Measurements from ENCODE around the gene TNK2. TPM values are rescaled to one million over a fixed set of nuclear protein-coding genes. Genes with fewer than 3 reads are reported as not detected.
"Not testable (repeated sequence)": the region's sequence is repeated elsewhere in the genome, so short reads cannot be mapped to it uniquely, and the experiment has no call there.

Gene TNK2
- total RNA-seq, 4 donors from 2014 or later: 6.1 to 81.2 (median 24.4) TPM

GRCh38 chr3:195921334-195921791 is 13.0 kb upstream of the TNK2 start:
- Histone ChIP-seq H3K27me3 (no peaks in the 10 kb centered on the region), H3K4me1 (no peaks in the 10 kb centered on the region), H3K4me3 (no peak overlapping the region), H3K27ac (no peak overlapping the region), H3K9me3 (no peaks in the 10 kb centered on the region), H3K36me3 (no peaks in the 10 kb centered on the region)
- DNase-seq: no peak
- TF ChIP-seq POLR2A (IDR thresholded peaks at IDR 0.05): no peak
- TF ChIP-seq, protein P1, sequence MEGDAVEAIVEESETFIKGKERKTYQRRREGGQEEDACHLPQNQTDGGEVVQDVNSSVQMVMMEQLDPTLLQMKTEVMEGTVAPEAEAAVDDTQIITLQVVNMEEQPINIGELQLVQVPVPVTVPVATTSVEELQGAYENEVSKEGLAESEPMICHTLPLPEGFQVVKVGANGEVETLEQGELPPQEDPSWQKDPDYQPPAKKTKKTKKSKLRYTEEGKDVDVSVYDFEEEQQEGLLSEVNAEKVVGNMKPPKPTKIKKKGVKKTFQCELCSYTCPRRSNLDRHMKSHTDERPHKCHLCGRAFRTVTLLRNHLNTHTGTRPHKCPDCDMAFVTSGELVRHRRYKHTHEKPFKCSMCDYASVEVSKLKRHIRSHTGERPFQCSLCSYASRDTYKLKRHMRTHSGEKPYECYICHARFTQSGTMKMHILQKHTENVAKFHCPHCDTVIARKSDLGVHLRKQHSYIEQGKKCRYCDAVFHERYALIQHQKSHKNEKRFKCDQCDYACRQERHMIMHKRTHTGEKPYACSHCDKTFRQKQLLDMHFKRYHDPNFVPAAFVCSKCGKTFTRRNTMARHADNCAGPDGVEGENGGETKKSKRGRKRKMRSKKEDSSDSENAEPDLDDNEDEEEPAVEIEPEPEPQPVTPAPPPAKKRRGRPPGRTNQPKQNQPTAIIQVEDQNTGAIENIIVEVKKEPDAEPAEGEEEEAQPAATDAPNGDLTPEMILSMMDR (IDR thresholded peaks at IDR 0.05): no peak
- intact Hi-C loops (cut with DNase I; ENCODE audit: low total_unique reads): no loop called here

GRCh38 chr3:195918176-195918575 is 9.8 kb upstream of the TNK2 start:
- no peak overlapping the region for H3K27ac ChIP-seq
- intact Hi-C loops (cut with DNase I; ENCODE audit: low total_unique reads): no loop called here
- DNase-seq: no peak
- no peaks in the 10 kb centered on the region for H3K9me3 ChIP-seq
- no peak overlapping the region for H3K4me3 ChIP-seq
- TF ChIP-seq POLR2A (IDR thresholded peaks at IDR 0.05): no peak
- TF ChIP-seq, protein P1 (IDR thresholded peaks at IDR 0.05): no peak
- no peaks in the 10 kb centered on the region for H3K4me1 ChIP-seq
- no peaks in the 10 kb centered on the region for H3K36me3 ChIP-seq
- no peaks in the 10 kb centered on the region for H3K27me3 ChIP-seq

GRCh38 chr3:195916991-195917390 is 8.6 kb upstream of the TNK2 start:
- Histone ChIP-seq H3K27ac (no peak overlapping the region), H3K4me3 (no peak overlapping the region), H3K9me3 (no peaks in the 10 kb centered on the region), H3K36me3 (no peaks in the 10 kb centered on the region), H3K27me3 (no peaks in the 10 kb centered on the region), H3K4me1 (no peaks in the 10 kb centered on the region)
- TF ChIP-seq, protein P1 (IDR thresholded peaks at IDR 0.05): no peak
- no peak for DNase-seq
- intact Hi-C loops (cut with DNase I; ENCODE audit: low total_unique reads): no loop called here

GRCh38 chr3:195916291-195916690 is 7.9 kb upstream of the TNK2 start:
- DNase-seq: no peak
- H3K27me3 ChIP-seq: no peaks in the 10 kb centered on the region
- no peak overlapping the region for H3K27ac ChIP-seq
- no peaks in the 10 kb centered on the region for H3K36me3 ChIP-seq
- TF ChIP-seq POLR2A (IDR thresholded peaks at IDR 0.05): no peak
- TF ChIP-seq, protein P1 (IDR thresholded peaks at IDR 0.05): no peak
- no peaks in the 10 kb centered on the region for H3K9me3 ChIP-seq
- no peak overlapping the region for H3K4me3 ChIP-seq
- H3K4me1 ChIP-seq: no peaks in the 10 kb centered on the region
- intact Hi-C loops (cut with DNase I; ENCODE audit: low total_unique reads): no loop called here

DNA sequence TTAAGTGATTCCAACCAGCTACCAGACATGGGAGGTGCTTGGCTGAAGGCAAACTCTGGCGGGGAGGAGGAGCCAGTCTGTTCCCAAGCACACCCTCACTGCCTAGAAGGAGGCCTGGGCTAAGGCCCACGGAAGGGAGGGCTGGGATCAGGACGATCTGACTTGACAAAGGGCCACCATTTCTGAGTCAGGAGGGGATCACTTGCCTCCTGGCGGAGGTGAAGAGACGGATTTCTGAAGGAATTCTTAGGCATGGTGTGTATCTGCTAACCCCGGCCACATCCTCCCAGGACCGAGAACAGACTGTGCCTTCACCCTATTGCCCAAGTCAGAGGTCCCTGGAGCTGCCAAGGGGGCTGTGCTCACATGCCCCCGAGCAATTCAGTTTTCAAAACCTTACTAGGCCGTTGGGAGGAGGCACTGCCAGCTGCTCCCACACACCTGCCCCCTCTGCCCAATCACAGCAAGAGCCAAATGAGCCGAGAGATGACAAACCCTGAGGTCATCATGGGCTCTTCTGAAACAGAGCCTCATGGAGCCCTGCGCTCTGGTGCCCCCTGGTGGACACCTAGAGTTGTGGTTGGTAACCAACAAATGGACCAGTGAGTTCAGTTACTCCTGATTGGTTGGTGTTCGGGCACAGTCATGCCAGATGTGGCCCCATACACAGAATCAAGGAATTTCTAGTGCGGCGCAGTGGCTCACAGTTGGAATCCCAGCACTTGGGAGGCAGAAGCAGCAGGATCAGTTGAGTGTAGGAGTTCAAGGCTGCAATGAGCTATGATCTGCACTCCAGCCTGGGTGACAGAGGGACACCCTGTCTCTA is 6.5 kb upstream of the TNK2 start:
- H3K4me1 ChIP-seq: peaks cover 0 to 4% of the 10 kb centered on the region in 2 donors
- peak; percentile 89 to 96 for DNase-seq
- H3K27me3 ChIP-seq: no peaks in the 10 kb centered on the region
- intact Hi-C loops (cut with DNase I; ENCODE audit: low total_unique reads): loop anchor here (2.0 kb wide), 1 partner anchor 52 kb away; no protein-coding TSS in a partner anchor
- peak in 1 of 2 donors; percentile 32 for TF ChIP-seq POLR2A (IDR thresholded peaks at IDR 0.05)
- TF ChIP-seq, protein P1 (IDR thresholded peaks at IDR 0.05): peak; percentile 89 to 97 (median 95)
- peak overlapping the region; percentile 83 to 94 for H3K27ac ChIP-seq
- H3K4me3 ChIP-seq: no peak overlapping the region
- no peaks in the 10 kb centered on the region for H3K36me3 ChIP-seq
- H3K9me3 ChIP-seq: no peaks in the 10 kb centered on the region

DNA sequence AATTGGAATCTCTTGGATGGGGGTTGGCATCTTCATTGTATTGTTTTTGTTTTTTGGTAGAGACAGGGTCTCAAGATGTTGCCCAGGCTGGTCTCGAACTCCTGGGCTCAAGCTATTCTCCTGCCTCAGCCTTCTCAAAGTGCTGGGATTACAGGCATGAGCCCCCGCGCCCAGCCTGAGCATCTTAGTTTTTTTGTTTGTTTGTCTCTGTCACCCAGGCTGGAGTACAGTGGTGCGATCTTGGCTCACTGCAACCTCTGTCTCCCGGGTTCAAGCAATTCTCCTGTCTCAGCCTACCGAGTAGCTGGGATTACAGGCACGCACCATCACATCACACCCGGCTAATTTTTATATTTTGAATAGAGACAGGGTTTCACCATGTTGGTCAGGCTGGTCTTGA is 5.8 kb upstream of the TNK2 start:
- H3K36me3 ChIP-seq, H3K4me3 ChIP-seq, DNase-seq, H3K27me3 ChIP-seq, H3K4me1 ChIP-seq, H3K9me3 ChIP-seq: not testable (repeated sequence)
- intact Hi-C loops (cut with DNase I; ENCODE audit: low total_unique reads): loop anchor here (2.0 kb wide), 1 partner anchor 51 kb away; no protein-coding TSS in a partner anchor
- peak overlapping the region; percentile 83 to 94 for H3K27ac ChIP-seq
